Forelimb muscle (tissue), 1 donor: Measurements from ENCODE around the gene NPVF. TPM values are rescaled to one million over a fixed set of nuclear protein-coding genes. Genes with fewer than 3 reads are reported as not detected.

Source experiments
- polyA plus RNA-seq: library from polyadenylated mRNA; unstranded; fragments of 120-200 nt; gene quantifications from one replicate; pipeline ENCODE4 v1.2.1, GENCODE V29; 2013; ENCODE audit not compliant: insufficient read length

NPVF gene
- polyA plus RNA-seq, 1 donor, result not detected

Other genes starting within 250 kb of the NPVF start
- 3.5 TPM for gene OSBPL3, start 248.3 kb downstream of the NPVF start, polyA plus RNA-seq
- 147 TPM for gene CYCS, start 103.2 kb downstream of the NPVF start, polyA plus RNA-seq